SKM-1 treated with dmso at 0.1 percent for 144 hours (cell line): Measurements from ENCODE around the gene TBC1D5.

Experiments used
- DNase-seq: peaks from one replicate; lab custom pipeline; 2025; ENCODE audit not compliant: unreplicated experiment; lab: John Stamatoyannopoulos, UW

The TBC1D5 gene

GRCh38 chr3:17119201-17120072, 623.0 kb downstream of the TBC1D5 start:
- DNase-seq: no peak

GRCh38 chr3:17118771-17119170, 623.7 kb downstream of the TBC1D5 start:
- DNase-seq: no peak

- no peak for DNase-seq
These were observed 626.3 kb downstream of the TBC1D5 start for GRCh38 chr3:17116007-17116600.

GRCh38 chr3:17115186-17115585, 627.2 kb downstream of the TBC1D5 start:
- DNase-seq: no peak

- no peak for DNase-seq
These were observed 630.8 kb downstream of the TBC1D5 start for GRCh38 chr3:17111586-17111985.

- no peak for DNase-seq
These were observed 631.6 kb downstream of the TBC1D5 start for GRCh38 chr3:17110660-17111396.
